SH-SY5Y (cell line): Measurements from ENCODE around the gene POM121C.
"Not testable (repeated sequence)": the region's sequence is repeated elsewhere in the genome, so short reads cannot be mapped to it uniquely, and the experiment has no call there.

Source experiments
- GATA2 ChIP-seq: IDR thresholded peaks from 2 replicates; pipeline ENCODE4 v1.6.1; 2011; ENCODE audit warnings: mild to moderate bottlenecking, low read depth, low read length
- GATA3 ChIP-seq: IDR thresholded peaks from 2 replicates; pipeline ENCODE4 v1.6.1; 2011; ENCODE audit warnings: low read depth, mild to moderate bottlenecking, low read length, moderate library complexity

Gene POM121C

GRCh38 chr7:75485979-75486643, at the start of gene POM121C:
Gene POM121C (minus strand): TSS chr7:75486299. CDS start chr7:75441496, 44,803 bp downstream.
- not testable (repeated sequence) for TF ChIP-seq GATA2, GATA3

- TF ChIP-seq GATA2 (no peak), GATA3 (no peak)
These were observed 48.7 kb upstream of the POM121C start for GRCh38 chr7:75534727-75535307.

DNA sequence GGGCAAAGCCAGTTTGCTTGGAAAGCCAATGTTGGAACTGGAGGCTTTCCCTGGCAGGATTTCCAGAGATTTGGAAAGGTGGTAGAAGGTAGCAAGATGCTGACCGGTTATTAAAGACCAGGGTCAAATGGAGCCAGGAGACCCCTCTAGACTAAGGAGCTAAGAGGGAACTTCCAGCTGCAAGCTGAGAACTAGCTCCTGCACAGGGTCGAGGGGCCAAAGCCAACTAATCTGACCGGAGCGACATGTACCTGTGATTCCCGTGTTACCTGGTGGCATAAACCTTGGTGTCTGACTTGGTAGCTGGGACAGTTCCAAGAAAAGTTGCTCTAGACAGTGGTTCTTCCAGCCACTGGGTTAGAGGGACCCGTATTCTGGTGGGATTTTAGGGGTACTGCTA, 47.8 kb upstream of the POM121C start:
- TF ChIP-seq GATA3: no peak
- no peak for TF ChIP-seq GATA2

- no peak for TF ChIP-seq GATA2
- TF ChIP-seq GATA3: no peak
These were observed 46.5 kb upstream of the POM121C start for GRCh38 chr7:75532639-75533038.

GRCh38 chr7:75531359-75531821, 45.3 kb upstream of the POM121C start:
- TF ChIP-seq GATA3 (no peak), GATA2 (no peak)

GRCh38 chr7:75492020-75492419, 5.9 kb upstream of the POM121C start, which contains the start of gene SPDYE5:
Gene SPDYE5 (plus strand): TSS chr7:75492320. CDS start chr7:75494048, 1,728 bp downstream.
- not testable (repeated sequence) for TF ChIP-seq GATA3, GATA2

DNA sequence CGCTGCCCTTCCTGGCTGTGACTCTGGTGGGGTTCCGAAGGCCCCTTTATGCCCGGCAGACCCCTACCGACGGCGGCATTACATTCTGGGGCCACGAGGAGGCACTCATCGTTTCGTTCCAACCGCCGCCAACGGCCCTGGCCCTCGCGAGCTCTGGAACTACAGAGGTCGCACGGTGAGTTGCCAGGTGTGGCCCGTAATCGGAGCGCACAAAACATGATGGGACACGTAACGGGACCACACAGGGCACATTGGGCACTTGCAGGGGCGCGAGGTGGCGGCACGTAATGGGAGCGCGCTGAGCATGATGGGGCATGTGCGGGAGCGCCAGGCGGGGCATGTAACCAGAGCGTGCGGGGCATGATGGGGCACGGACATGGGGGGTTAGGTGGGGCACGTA, 90.8 kb downstream of the POM121C start, which contains the start of gene TRIM73:
TSS of gene TRIM73 (plus strand) at position 301 of the 400 bp plus-strand sequence. CDS start 3,305 bp downstream, outside the sequence.
- not testable (repeated sequence) for TF ChIP-seq GATA3, GATA2
